HL-60 (cell line): ENCODE data around the gene HS6ST2.

Source experiments
- DNase-seq, 2 experiments: peaks; one replicate each; pipeline ENCODE4 v3.0.0-alpha.2; 2010 to 2020; ENCODE audit warnings: low read depth in 1 of 2, low spot score in 1 of 2
- H3K27ac ChIP-seq: fragments of 250-450 bp; sonication (Bioruptor Pico); replicated peaks from 2 replicates; pipeline ENCODE4 v1.5.1; 2020; ENCODE audit warnings: mild to moderate bottlenecking, moderate library complexity
- H3K27me3 ChIP-seq: fragments of 250-450 bp; sonication (Bioruptor Pico); 2 replicates; pipeline ENCODE4 v1.5.1; 2021; ENCODE audit warnings: mild to moderate bottlenecking, moderate library complexity; ENCODE audit not compliant: insufficient read depth, poor library complexity, severe bottlenecking
- H3K4me3 ChIP-seq: replicated peaks from 2 replicates; pipeline ENCODE4 v1.5.1; 2011; ENCODE audit warnings: mild to moderate bottlenecking, control low read depth, low read length; ENCODE audit not compliant: insufficient read depth
- GABPA ChIP-seq: IDR thresholded peaks from 2 replicates; pipeline ENCODE4 v1.6.1; 2012; ENCODE audit warnings: low read depth
- POLR2AphosphoS5 ChIP-seq: IDR thresholded peaks from 2 replicates; pipeline ENCODE4 v1.6.1; 2012; ENCODE audit warnings: low read depth
- REST ChIP-seq: IDR thresholded peaks from 2 replicates; pipeline ENCODE4 v1.6.1; 2012; ENCODE audit warnings: low read depth; ENCODE audit not compliant: insufficient replicate concordance
- SPI1 ChIP-seq: IDR thresholded peaks from 2 replicates; pipeline ENCODE4 v1.6.1; 2012; ENCODE audit warnings: low read depth, mild to moderate bottlenecking, borderline replicate concordance
- TF ChIP-seq, protein P1 (sequence below): IDR thresholded peaks from one replicate; pipeline ENCODE4 v1.5.1; 2011; ENCODE audit warnings: low read length, control low read depth, inconsistent platforms; ENCODE audit not compliant: insufficient read depth

The HS6ST2 gene

DNA sequence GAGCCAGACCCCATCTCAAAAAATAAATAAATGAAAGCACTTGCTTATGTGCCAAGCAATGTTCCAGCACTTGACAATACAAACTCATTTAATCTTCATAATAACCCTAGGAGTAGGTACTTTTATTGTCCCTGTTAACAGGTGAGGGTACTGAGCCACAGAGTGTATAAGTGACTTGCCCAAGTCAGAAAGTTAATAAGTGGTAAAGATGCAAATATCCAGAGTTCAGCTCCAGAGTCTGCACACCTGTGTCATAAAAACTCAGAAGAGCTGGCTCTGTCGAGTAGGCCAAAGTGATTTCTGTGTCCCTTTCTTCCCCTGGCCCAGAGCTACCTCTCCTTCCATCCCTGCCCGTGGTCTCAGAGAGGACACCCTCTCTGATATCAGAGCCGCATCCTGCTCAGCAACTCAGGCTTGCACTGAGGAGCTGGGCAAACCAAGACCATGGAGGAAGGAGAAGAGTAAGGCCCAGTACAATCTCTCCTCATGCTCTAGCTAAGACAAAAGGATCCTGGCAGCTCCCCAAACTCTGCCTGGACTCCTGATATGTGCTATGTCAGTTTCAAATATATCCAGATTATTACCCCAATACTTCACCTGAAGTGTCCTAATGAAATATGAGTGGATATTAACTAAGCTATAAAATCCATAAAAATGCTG, 136.3 kb downstream of the HS6ST2 start:
- Histone ChIP-seq H3K4me3 (no peak overlapping the region), H3K27ac (no peak overlapping the region), H3K27me3 (no peaks in the 10 kb centered on the region)
- no peak for DNase-seq
- no peak for TF ChIP-seq REST
- TF ChIP-seq, protein P1, sequence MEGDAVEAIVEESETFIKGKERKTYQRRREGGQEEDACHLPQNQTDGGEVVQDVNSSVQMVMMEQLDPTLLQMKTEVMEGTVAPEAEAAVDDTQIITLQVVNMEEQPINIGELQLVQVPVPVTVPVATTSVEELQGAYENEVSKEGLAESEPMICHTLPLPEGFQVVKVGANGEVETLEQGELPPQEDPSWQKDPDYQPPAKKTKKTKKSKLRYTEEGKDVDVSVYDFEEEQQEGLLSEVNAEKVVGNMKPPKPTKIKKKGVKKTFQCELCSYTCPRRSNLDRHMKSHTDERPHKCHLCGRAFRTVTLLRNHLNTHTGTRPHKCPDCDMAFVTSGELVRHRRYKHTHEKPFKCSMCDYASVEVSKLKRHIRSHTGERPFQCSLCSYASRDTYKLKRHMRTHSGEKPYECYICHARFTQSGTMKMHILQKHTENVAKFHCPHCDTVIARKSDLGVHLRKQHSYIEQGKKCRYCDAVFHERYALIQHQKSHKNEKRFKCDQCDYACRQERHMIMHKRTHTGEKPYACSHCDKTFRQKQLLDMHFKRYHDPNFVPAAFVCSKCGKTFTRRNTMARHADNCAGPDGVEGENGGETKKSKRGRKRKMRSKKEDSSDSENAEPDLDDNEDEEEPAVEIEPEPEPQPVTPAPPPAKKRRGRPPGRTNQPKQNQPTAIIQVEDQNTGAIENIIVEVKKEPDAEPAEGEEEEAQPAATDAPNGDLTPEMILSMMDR: no peak

GRCh38 chrX:132820675-132821074, 137.8 kb downstream of the HS6ST2 start:
- H3K27me3 ChIP-seq: no peaks in the 10 kb centered on the region

DNA sequence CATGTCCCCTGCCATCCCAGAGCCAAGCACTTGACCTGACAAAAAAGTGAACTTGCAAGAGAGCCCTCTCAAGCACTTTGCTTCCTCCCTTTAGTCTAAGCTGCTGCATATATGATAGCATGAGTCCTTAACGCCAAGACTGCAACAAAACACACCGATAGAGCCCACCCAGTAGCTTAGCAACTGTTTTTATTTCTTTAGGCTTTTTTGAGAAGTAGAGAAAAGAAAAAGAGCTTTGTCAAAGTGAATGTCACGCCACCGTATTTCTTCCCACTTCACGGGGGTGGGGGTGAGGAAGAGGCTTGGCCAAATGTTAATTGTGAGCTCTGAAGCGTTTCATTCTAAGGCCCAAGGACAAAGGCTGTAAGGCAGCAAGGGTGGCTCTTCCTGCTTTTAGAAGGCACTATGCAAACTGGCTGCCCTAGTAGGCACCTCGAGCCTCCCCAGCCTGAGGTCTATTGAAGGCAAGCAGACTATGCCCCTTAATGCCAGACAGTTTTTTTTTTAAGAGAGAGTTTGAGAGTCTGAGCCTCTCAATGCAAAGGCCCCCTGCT, 138.6 kb downstream of the HS6ST2 start:
- DNase-seq: no peak
- TF ChIP-seq REST (no peak), GABPA (no peak), SPI1 (no peak), POLR2AphosphoS5 (no peak)
- TF ChIP-seq, protein P1: no peak
- no peaks in the 10 kb centered on the region for H3K27me3 ChIP-seq
- H3K4me3 ChIP-seq: no peak overlapping the region
- no peak overlapping the region for H3K27ac ChIP-seq

More at GRCh38 chrX:132820675-132821074, 137.8 kb downstream of the HS6ST2 start:
- no peak overlapping the region for H3K4me3 ChIP-seq
- no peak for DNase-seq
- no peak overlapping the region for H3K27ac ChIP-seq
- no peak for TF ChIP-seq SPI1
- TF ChIP-seq GABPA: no peak

GRCh38 chrX:132818638-132819037, 139.8 kb downstream of the HS6ST2 start:
- H3K27me3 ChIP-seq: no peaks in the 10 kb centered on the region
- no peak for DNase-seq
- H3K27ac ChIP-seq: no peak overlapping the region
- no peak for TF ChIP-seq SPI1
- no peak for TF ChIP-seq REST
- no peak for TF ChIP-seq GABPA
- TF ChIP-seq, protein P1: no peak
- no peak for TF ChIP-seq POLR2AphosphoS5
- H3K4me3 ChIP-seq: no peak overlapping the region
